HG03520 (cell line): ENCODE results near the gene UNC93B1.
A peak's percentile ranks its signal among the peaks of the same experiment; 100 is the strongest.

Source experiments
- ATAC-seq: cut with Tn5 transposase; IDR thresholded peaks from one replicate; pipeline ENCODE4 v1.9.1; 2021; ENCODE audit warnings: mild to moderate bottlenecking, moderate library complexity; ENCODE audit not compliant: unreplicated experiment

Gene UNC93B1

GRCh38 chr11:68011051-68011943, 7.4 kb upstream of the UNC93B1 start:
- ATAC-seq = no peak

DNA sequence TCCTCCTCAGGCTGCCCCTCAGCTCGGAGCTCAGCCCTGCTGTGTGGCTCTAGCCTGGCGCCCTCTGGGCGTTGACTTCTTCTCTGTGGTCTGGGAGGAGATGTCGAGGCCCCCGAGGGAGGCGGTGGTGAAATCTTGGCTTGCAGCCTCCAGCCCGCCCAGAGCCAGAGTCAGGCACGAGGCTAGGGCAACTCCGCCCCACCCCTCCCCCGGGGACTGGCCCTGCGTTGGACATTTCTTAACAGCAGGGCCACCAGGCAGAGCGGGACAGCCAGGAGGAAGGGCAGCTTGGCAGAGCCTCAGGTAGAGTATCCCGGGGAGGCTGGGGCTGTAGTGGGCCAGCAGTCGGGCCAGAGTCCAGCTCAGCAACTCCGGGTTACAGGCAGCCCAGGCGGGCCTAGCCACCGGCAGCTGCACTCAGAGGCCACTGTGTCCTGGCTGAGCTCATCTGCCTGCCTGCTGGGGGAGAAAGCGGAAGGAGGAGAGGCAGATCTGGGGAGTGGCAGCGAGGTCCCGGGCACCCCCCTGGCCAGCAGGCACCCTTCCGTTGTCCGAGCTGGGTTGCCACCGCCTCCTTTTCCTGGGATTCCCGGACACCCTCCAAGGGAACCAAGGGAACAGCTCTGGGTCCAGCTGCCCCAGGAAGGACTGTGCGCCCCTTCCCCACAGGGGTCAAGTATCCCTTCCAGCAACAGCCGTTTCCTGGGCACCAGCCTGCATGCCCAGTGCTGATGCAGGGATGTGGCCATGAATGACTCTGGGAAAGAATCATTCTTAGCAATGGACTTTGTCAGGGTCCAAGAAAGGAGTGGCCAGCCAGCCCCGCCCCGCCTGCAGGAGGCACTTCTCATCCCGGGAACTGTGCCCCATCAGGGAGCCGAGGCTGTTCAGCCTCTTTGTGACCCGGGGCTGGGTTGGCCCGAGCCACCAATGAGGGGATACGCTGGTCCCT, 6.5 kb upstream of the UNC93B1 start, which contains the start of gene ALDH3B1:
Gene ALDH3B1, plus strand, starts transcription at position 238 of the 952 bp plus-strand sequence. CDS start 4,971 bp downstream, outside the sequence.
- ATAC-seq = no peak

- ATAC-seq = no peak
These were observed 5.6 kb upstream of the UNC93B1 start for GRCh38 chr11:68009391-68010089.

GRCh38 chr11:68008381-68009337, 4.8 kb upstream of the UNC93B1 start:
- ATAC-seq = no peak

DNA sequence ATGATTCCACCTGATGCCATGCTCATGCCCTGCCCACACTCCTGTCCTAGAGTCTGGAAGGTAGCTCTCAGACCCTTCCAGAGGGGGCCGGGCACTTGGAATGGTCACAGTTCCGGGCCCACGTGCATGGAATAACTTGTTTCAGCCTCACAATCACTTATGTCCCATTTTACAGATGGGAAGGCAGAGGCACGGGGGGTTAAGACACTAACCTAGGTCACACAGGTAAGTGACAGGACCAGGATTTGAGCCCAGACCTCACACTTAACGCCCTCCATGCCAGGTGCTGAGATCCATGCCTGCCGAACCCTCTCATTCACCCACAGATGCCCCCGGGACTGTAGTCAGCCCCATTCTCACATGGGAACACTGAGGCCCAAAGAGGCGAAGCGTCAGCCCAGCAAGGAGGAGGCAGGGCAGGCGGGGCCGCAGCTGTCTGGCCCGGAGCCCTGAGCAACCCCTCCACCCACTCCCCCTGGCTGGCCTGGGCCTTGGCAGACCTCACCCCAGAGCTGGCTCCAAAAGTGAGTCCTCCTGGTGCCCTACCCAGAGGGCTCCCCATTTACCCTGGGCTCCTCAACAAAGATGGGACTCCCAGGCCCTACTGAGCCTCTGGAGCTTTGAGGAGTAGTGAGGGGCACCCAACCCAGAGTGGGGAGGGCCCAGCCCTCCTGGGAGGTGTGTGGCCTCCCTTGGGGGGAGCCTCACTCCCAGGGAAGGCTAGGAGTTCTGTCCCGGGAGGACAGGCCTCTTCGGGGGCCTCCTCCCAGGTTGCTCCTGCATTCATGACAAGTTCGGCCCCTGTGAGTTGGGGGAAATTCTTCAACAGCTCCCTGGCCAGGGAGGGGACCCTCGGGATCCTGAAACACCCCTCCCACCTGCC, 3.8 kb upstream of the UNC93B1 start:
- no peak for ATAC-seq

GRCh38 chr11:68006606-68007166, 2.8 kb upstream of the UNC93B1 start:
- no peak for ATAC-seq

DNA sequence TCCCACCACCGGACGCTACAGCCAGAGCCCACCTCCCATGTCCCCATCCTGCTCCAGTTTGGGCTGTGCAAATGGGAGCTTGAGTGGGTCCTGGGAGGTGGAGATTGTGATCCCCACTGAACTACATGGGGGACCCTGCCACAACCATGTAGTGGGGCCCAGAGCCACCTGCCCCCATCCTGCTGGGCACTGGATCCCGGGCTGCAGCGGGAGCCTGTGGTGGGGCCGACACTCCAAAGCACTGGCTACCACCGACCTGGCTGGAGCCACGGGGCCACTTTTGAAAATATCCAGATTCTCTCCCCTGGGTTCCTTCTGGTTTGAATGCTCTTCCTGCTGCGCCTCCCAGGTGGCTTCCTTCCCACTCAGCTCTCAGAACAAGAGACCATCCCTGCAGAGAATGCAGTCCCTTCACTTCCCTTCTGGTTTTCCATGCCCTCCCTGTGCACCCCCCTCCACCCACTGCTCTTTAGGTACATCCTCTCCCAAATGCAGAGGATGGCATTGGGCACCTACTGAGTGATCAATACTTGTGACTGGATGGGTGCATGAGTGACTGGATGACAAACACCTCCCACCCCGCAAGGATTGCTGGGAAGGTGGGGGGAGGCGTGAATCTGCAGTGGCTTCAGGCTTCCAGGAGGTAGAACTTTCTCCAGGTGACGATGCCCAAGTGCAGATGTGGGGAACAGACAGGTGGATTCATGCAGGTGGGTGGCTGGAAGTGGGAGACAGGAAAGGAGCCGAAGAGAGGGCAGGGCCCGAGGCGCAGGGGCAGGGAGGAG, 846 bp upstream of the UNC93B1 start:
- no peak for ATAC-seq

- ATAC-seq = peak; percentile 28
These were observed 705 bp downstream of the UNC93B1 start for GRCh38 chr11:68002938-68003845.

DNA sequence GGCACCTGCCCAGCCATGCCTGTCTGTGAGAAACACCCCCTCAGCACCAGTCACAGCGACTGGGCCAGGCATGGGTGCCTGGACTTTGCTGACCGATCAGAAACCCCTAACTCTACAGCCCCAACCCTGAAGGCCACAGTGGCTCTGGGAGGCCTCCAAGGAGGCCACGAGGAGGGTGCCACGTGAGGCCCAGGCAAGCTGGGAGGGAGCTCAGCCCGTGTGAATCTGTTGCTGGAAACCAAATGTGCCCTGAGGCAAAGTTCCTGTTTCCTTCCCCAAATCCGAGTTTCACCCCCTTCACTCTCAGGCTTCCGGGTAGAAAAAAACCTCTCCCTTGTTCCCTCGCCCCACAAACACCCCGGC, 1.3 kb downstream of the UNC93B1 start:
- ATAC-seq = no peak

DNA sequence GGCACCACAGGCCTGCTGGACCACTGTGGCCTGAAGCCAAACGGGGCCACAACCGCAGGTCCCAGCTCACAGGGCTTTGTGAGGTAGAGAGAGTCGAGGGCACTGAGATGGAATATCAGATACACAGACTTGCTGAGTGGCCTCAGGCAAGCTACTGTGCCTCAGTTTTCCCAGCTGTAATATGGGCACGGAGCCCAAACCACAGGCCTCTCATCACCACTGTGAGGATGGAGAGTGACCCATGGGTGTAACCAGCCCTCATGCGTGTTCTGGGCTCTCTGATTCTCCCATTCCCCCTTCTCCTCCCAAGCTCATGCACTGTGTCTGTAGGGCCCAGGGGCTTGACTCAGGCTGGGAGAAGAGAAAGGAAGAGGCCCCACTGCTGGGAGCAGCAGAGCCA, 4.2 kb downstream of the UNC93B1 start:
- no peak for ATAC-seq

DNA sequence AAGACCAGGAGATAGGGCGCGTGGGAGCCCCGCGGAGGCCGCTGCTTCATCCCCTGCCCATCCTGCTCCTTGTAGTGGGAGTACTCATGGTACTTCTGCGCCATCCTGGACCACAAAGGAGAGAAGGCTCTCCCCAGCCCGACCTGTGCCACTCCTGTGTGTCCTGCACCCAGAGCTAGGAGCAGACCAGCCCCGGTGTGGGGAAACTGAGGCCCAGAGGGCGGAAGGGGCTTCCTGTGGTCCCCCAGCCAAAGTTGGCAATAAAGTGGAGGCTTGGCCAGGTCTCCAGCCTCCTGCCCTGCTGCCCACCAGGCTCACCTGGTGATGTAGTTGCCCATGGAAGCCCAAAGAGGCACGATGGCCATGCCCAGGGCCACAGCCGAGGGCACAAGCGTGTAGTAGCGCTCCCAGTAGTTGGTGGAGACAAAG, 4.7 kb downstream of the UNC93B1 start:
- no peak for ATAC-seq

GRCh38 chr11:67998150-67999045, 5.5 kb downstream of the UNC93B1 start:
- no peak for ATAC-seq

DNA sequence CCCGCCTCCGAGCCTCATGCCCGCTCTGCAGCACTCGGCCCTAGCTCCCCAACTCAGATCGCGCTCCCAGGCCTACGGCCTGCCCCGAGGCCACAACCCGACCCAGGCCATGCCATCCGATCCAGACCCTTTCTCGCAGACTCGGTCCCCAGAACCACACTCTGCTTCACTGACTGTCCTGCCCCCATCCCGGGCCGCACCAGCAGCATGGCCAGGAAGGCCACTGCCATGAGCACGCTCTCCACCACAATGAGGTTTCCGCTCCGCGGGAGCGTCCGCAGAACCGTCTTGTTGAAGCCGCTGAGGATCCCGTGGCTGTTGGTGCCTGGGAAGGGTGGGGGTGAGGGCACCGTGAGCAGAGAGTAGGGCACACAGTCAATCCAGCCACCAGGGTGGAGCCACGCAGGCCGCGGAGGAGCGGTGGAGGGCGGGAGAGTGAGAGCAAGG, 6.4 kb downstream of the UNC93B1 start:
- ATAC-seq = no peak

GRCh38 chr11:67996622-67997474, 7.0 kb downstream of the UNC93B1 start:
- no peak for ATAC-seq

GRCh38 chr11:67996051-67996450, 7.8 kb downstream of the UNC93B1 start:
- no peak for ATAC-seq
